A549 (cell line): ENCODE measurements around the gene LCN15. TPM values are rescaled to one million over a fixed set of nuclear protein-coding genes. Genes with fewer than 3 reads are reported as not detected.

Source experiments
- ATAC-seq, 2 experiments: fragments of 200-7000 bp in 1 of 2; fragments of >200 bp in 1 of 2; cut with Nextera tagmentation in 1 of 2; cut with Tn5 transposase in 1 of 2; 3 replicates each; pipeline versions ENCODE4 v1.8.0 to v1.9.1; 2018 to 2020; ENCODE audit warnings: mild to moderate bottlenecking in 1 of 2, moderate library complexity in 1 of 2
- CTCF ChIA-PET: fragments of 300-600 bp; sonication (Branson Sonifier 250); formaldehyde crosslinking; extraction: SDS; loops from one replicate; lab custom pipeline; 2021; ENCODE audit warnings: antibody characterized with exemption, inconsistent platforms; lab: Yijun Ruan, JAX
- POLR2A ChIA-PET: fragments of 350-600 bp; formaldehyde crosslinking; extraction: SDS; loops from one replicate; lab custom pipeline; 2021; ENCODE audit warnings: antibody characterized with exemption, inconsistent platforms; lab: Yijun Ruan, JAX
- DNase-seq, 2 experiments: peaks; one replicate each; pipeline versions ENCODE4 v3.0.0 to v3.0.0-alpha.2; 2011 to 2016; ENCODE audit warnings: low read depth in 1 of 2, low spot score in 1 of 2
- FAIRE-seq: peaks from 2 replicates; lab custom pipeline; 2011; peaks lifted over from hg19 to GRCh38; lab: Jason Lieb, UNC
- H3K27ac ChIP-seq, 2 experiments: fragments of >200 bp; sonication (Bioruptor Twin); formaldehyde crosslinking; 3 replicates each; pipeline ENCODE4 v1.5.1; 2016 to 2017
- H3K4me1 ChIP-seq: fragments of >200 bp; sonication (Bioruptor Twin); formaldehyde crosslinking; 3 replicates; pipeline ENCODE4 v1.6.1; 2016
- H3K4me2 ChIP-seq: fragments of >200 bp; sonication (Bioruptor Twin); formaldehyde crosslinking; 3 replicates; pipeline ENCODE4 v1.6.1; 2016
- H3K4me3 ChIP-seq: fragments of >200 bp; sonication (Bioruptor Twin); formaldehyde crosslinking; 3 replicates; pipeline ENCODE4 v1.5.1; 2016
- H3K9me3 ChIP-seq: fragments of >200 bp; sonication (Bioruptor Twin); formaldehyde crosslinking; 3 replicates; pipeline ENCODE4 v1.6.1; 2016
- CBX8 ChIP-seq: fragments of 200-600 bp; sonication (generic); IDR thresholded peaks from 2 replicates; pipeline ENCODE4 v1.6.1; 2016
- CEBPB ChIP-seq, 2 experiments: fragments of >200 bp in 1 of 2; sonication (Bioruptor Twin) in 1 of 2; formaldehyde crosslinking in 1 of 2; IDR thresholded peaks; 2 replicates each; pipeline ENCODE4 v1.6.1; 2012 to 2016
- EHMT2 ChIP-seq: fragments of 200-600 bp; sonication (generic); IDR thresholded peaks from 2 replicates; pipeline ENCODE4 v1.6.1; 2016; ENCODE audit warnings: antibody characterized with exemption, low read depth, mild to moderate bottlenecking, moderate library complexity
- EP300 ChIP-seq, 2 experiments: fragments of >200 bp; sonication (Bioruptor Twin); formaldehyde crosslinking; IDR thresholded peaks; 2 replicates in 1 of 2; 3 replicates in 1 of 2; pipeline ENCODE4 v1.6.1; 2016 to 2017
- FOSB ChIP-seq: fragments of 250-450 bp; sonication (Bioruptor Pico); IDR thresholded peaks from 2 replicates; pipeline ENCODE4 v1.5.0; 2020; ENCODE audit warnings: mild to moderate bottlenecking, moderate library complexity
- FOXS1 ChIP-seq: fragments of 250-450 bp; sonication (Bioruptor Pico); IDR thresholded peaks from 2 replicates; pipeline ENCODE4 v1.5.0; 2020; ENCODE audit warnings: mild to moderate bottlenecking, moderate library complexity
- HDAC2 ChIP-seq: fragments of 200-600 bp; sonication (generic); IDR thresholded peaks from 2 replicates; pipeline ENCODE4 v1.6.1; 2016
- HMGXB4 ChIP-seq: fragments of 250-450 bp; sonication (Bioruptor Pico); IDR thresholded peaks from 2 replicates; pipeline ENCODE4 v1.5.0; 2021; ENCODE audit warnings: mild to moderate bottlenecking, moderate library complexity, borderline replicate concordance
- HOXA7 ChIP-seq: fragments of 250-450 bp; sonication (Bioruptor Pico); IDR thresholded peaks from 2 replicates; pipeline ENCODE4 v1.5.0; 2020; ENCODE audit warnings: mild to moderate bottlenecking, moderate library complexity
- JUN ChIP-seq, 2 experiments: fragments of >200 bp; sonication (Bioruptor Twin); formaldehyde crosslinking; IDR thresholded peaks; 2 replicates in 1 of 2; 3 replicates in 1 of 2; pipeline ENCODE4 v1.6.1; 2016 to 2017
- MAFK ChIP-seq: fragments of 450-650 bp; IDR thresholded peaks from 2 replicates; pipeline ENCODE4 v1.6.1; 2014; ENCODE audit not compliant: partially characterized antibody
- MAX ChIP-seq: IDR thresholded peaks from 2 replicates; pipeline ENCODE4 v1.6.1; 2012
- MYC ChIP-seq: IDR thresholded peaks from 2 replicates; pipeline ENCODE4 v1.6.1; 2012; ENCODE audit warnings: mild to moderate bottlenecking, inconsistent platforms, low read length, improper control_type of control experiment, borderline replicate concordance
- NPAS2 ChIP-seq: fragments of 250-450 bp; sonication (Bioruptor Pico); IDR thresholded peaks from 2 replicates; pipeline ENCODE4 v1.8.0; 2022; ENCODE audit warnings: mild to moderate bottlenecking, moderate library complexity, borderline replicate concordance
- POLR2A ChIP-seq: IDR thresholded peaks from 2 replicates; pipeline ENCODE4 v1.6.1; 2012; ENCODE audit warnings: mild to moderate bottlenecking, low read length
- RARB ChIP-seq: fragments of 250-450 bp; sonication (Bioruptor Pico); IDR thresholded peaks from 2 replicates; pipeline ENCODE4 v1.8.0; 2021; ENCODE audit warnings: mild to moderate bottlenecking, moderate library complexity
- RCOR1 ChIP-seq: fragments of 150-350 bp; IDR thresholded peaks from 2 replicates; pipeline ENCODE4 v1.6.1; 2014; ENCODE audit warnings: antibody characterized with exemption, low read length, low read depth
- REST ChIP-seq: fragments of 200-600 bp; sonication (generic); IDR thresholded peaks from 2 replicates; pipeline ENCODE4 v1.6.1; 2016; ENCODE audit warnings: antibody characterized with exemption, mild to moderate bottlenecking, moderate library complexity
- TP53 ChIP-seq: fragments of 250-450 bp; sonication (Bioruptor Pico); IDR thresholded peaks from 2 replicates; pipeline ENCODE4 v1.5.0; 2021; ENCODE audit warnings: mild to moderate bottlenecking, moderate library complexity
- USF2 ChIP-seq: fragments of 450-650 bp; IDR thresholded peaks from 2 replicates; pipeline ENCODE4 v1.6.1; 2014; ENCODE audit warnings: antibody characterized with exemption
- ZFP36 ChIP-seq: fragments of 450-650 bp; IDR thresholded peaks from 2 replicates; pipeline ENCODE4 v1.6.1; 2014; ENCODE audit warnings: borderline replicate concordance; ENCODE audit not compliant: partially characterized antibody
- WGBS: methylation state at CpG from one replicate; pipeline ENCODE4 v1.1.6; 2017; ENCODE audit errors: missing lambda C conversion rate; 5-methylcytosine and 5-hydroxymethylcytosine counted together
- polyA plus RNA-seq, 4 experiments: library from polyadenylated mRNA; depleted of rRNA in 3 of 4; stranded (reverse); fragments of >200 nt; fragmentation: RNase III in 1 of 4; extraction: RNeasy Plus Mini Kit Qiagen cat#74134 plus additional on column Dnase treatment in 1 of 4; gene quantifications; 2 replicates in 3 of 4; 3 replicates in 1 of 4; pipeline ENCODE4 v1.2.3, GENCODE V29; 2011 to 2017
- TF ChIP-seq, protein P1 (sequence below): IDR thresholded peaks from 2 replicates; pipeline ENCODE4 v1.6.1; 2012; ENCODE audit warnings: low read depth, borderline replicate concordance
- TF ChIP-seq, protein P2 (sequence below): fragments of 250-450 bp; sonication (Bioruptor Pico); IDR thresholded peaks from 2 replicates; pipeline ENCODE4 v1.5.0; 2020; ENCODE audit warnings: low read depth, mild to moderate bottlenecking, moderate library complexity
- TF ChIP-seq, protein P3 (sequence below): fragments of 150-350 bp; IDR thresholded peaks from 2 replicates; pipeline ENCODE4 v1.6.1; 2014; ENCODE audit warnings: low read depth, mild to moderate bottlenecking, low read length

The LCN15 gene
- polyA plus RNA-seq, 2 of the 4 experiments (the other 2 are of a cell fraction): 0.09 to 0.10 TPM

GRCh38 chr9:136717399-136717798, 46.9 kb downstream of the LCN15 start:
- no peak for ATAC-seq
- TF ChIP-seq FOSB (CRISPR knock-in tag) (no peak), EHMT2 (no peak), CEBPB (IDR thresholded peaks at IDR 0.05) (no peak), CBX8 (no peak), RARB (no peak), MAFK (no peak), HMGXB4 (no peak), RCOR1 (no peak), FOXS1 (CRISPR knock-in tag) (no peak), MAX (no peak), NPAS2 (CRISPR knock-in tag) (no peak), JUN (IDR thresholded peaks at IDR 0.05) (no peak), MYC (no peak)
- TF ChIP-seq, protein P1, sequence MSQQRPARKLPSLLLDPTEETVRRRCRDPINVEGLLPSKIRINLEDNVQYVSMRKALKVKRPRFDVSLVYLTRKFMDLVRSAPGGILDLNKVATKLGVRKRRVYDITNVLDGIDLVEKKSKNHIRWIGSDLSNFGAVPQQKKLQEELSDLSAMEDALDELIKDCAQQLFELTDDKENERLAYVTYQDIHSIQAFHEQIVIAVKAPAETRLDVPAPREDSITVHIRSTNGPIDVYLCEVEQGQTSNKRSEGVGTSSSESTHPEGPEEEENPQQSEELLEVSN: no peak
- TF ChIP-seq, protein P2, sequence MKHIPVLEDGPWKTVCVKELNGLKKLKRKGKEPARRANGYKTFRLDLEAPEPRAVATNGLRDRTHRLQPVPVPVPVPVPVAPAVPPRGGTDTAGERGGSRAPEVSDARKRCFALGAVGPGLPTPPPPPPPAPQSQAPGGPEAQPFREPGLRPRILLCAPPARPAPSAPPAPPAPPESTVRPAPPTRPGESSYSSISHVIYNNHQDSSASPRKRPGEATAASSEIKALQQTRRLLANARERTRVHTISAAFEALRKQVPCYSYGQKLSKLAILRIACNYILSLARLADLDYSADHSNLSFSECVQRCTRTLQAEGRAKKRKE (CRISPR knock-in tag): no peak
- CTCF ChIA-PET: interaction anchor here (2.2 to 4.7 kb wide), 2 partner anchors 12 to 45 kb away, joined by 5 to 25 read pairs; no protein-coding TSS in a partner anchor

DNA sequence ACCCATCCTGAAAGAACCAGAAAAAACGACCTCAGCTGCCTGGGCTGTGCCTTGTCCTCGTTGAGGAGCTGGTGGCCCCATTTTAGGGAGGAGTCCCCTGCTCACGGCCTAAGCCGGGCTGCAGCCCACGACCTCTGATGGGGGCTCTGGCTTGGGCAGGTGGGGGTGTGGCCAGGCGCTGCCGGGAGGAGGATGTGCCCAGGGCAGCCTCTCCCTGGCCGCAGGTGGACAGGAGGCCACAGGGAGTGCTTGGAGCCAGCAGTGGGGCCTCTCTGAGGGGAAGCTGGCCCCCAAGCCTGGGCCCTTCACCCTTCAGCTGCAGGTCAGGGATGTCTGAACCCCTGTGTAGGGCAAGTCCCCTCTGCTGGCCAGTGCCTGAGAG, 49.4 kb downstream of the LCN15 start:
- Histone ChIP-seq H3K9me3 (no peaks in the 10 kb centered on the region), H3K4me1 (peaks cover 45% of the 10 kb centered on the region), H3K4me2 (no peak overlapping the region), H3K27ac (no peak overlapping the region), H3K4me3 (no peak overlapping the region)
- ATAC-seq (no peak), FAIRE-seq (no peak), DNase-seq (no peak)
- CTCF ChIA-PET: interaction anchor here (1.0 to 5.2 kb wide), 7 partner anchors 8 to 320 kb away, joined by 3 to 37 read pairs (median 5); no protein-coding TSS in a partner anchor
- TF ChIP-seq ZFP36: no peak
- TF ChIP-seq TP53 (CRISPR knock-in tag): no peak
- no peak for TF ChIP-seq EHMT2
- TF ChIP-seq HOXA7: no peak
- no peak for TF ChIP-seq USF2
- TF ChIP-seq REST: no peak
- TF ChIP-seq, protein P3, sequence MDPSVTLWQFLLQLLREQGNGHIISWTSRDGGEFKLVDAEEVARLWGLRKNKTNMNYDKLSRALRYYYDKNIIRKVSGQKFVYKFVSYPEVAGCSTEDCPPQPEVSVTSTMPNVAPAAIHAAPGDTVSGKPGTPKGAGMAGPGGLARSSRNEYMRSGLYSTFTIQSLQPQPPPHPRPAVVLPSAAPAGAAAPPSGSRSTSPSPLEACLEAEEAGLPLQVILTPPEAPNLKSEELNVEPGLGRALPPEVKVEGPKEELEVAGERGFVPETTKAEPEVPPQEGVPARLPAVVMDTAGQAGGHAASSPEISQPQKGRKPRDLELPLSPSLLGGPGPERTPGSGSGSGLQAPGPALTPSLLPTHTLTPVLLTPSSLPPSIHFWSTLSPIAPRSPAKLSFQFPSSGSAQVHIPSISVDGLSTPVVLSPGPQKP: no peak
- no peak for TF ChIP-seq POLR2A
- no peak for TF ChIP-seq EP300 (IDR thresholded peaks at IDR 0.05)
- no peak for TF ChIP-seq RCOR1
- no peak for TF ChIP-seq MAX
- no peak for TF ChIP-seq JUN (IDR thresholded peaks at IDR 0.05)
- TF ChIP-seq HDAC2: no peak
- 56% methylated on average over 5 of the region's 8 CpGs for WGBS
- POLR2A ChIA-PET: interaction anchor here (4.0 kb wide), 1 partner anchor 13 kb away, joined by 30 read pairs; no protein-coding TSS in a partner anchor

More at GRCh38 chr9:136717399-136717798, 46.9 kb downstream of the LCN15 start:
- WGBS: 78% methylated on average over 8 of the region's 16 CpGs
- no peak for DNase-seq
- H3K27ac ChIP-seq: no peak overlapping the region
- H3K4me2 ChIP-seq: no peak overlapping the region
- no peak for FAIRE-seq
- no peak overlapping the region for H3K4me3 ChIP-seq
- no peaks in the 10 kb centered on the region for H3K9me3 ChIP-seq
- peaks cover 51% of the 10 kb centered on the region for H3K4me1 ChIP-seq
- POLR2A ChIA-PET: interaction anchor here (2.2 kb wide), 1 partner anchor 11 kb away, joined by 10 read pairs; no protein-coding TSS in a partner anchor
